Gastroesophageal sphincter (tissue), 3 donors: ENCODE data around the gene ZNF521.

Experiments used
- CTCF ChIP-seq, 4 experiments: fragments of 200-600 bp in 2 of 4; fragments of 450-650 bp in 2 of 4; sonication (generic) in 1 of 4; IDR thresholded peaks; one replicate each; pipeline ENCODE4 v1.5.1; 2017 to 2019; ENCODE audit warnings: antibody characterized with exemption in 4 of 4, mild to moderate bottlenecking in 2 of 4, moderate library complexity in 2 of 4
- POLR2A ChIP-seq, 2 donors: fragments of 450-650 bp; IDR thresholded peaks; one replicate each; pipeline ENCODE4 v1.6.1; 2017; ENCODE audit warnings: antibody characterized with exemption in 2 of 2, mild to moderate bottlenecking in 2 of 2, moderate library complexity in 1 of 2
- POLR2AphosphoS5 ChIP-seq: sonication (generic); formaldehyde crosslinking; IDR thresholded peaks from one replicate; pipeline ENCODE4 v1.6.1; 2017; ENCODE audit warnings: antibody characterized with exemption

- TF ChIP-seq POLR2A (IDR thresholded peaks at IDR 0.05), result no peak
- no peak for TF ChIP-seq POLR2AphosphoS5
- TF ChIP-seq CTCF (IDR thresholded peaks at IDR 0.05), result no peak
Measured at GRCh38 chr18:25141399-25141798, 210.6 kb downstream of the ZNF521 start.
